Measurements from ENCODE around the gene CD8B2.
"Not testable (repeated sequence)": the region's sequence is repeated elsewhere in the genome, so short reads cannot be mapped to it uniquely, and the experiment has no call there.

- TF ChIP-seq CTCF (conservative IDR thresholded peaks at IDR 0.05; ENCODE audit: low read length); EZH2phosphoT487 (IDR thresholded peaks at IDR 0.05; ENCODE audit: borderline replicate concordance): not testable (repeated sequence)
Observed at GRCh38 chr2:106500350-106500749, 13.2 kb downstream of the CD8B2 start.

All from Loucy (cell line).